GM12892 (cell line): ENCODE measurements around the gene ST3GAL6.

Experiments
- POLR2A ChIP-seq: IDR thresholded peaks from 2 replicates; pipeline ENCODE4 v1.6.1; 2011; ENCODE audit warnings: low read depth, low read length, control low read depth
- POLR2AphosphoS5 ChIP-seq: IDR thresholded peaks from 2 replicates; pipeline ENCODE4 v1.6.1; 2011; ENCODE audit warnings: low read depth, low read length, control low read depth
- TAF1 ChIP-seq: IDR thresholded peaks from 2 replicates; pipeline ENCODE4 v1.6.1; 2011; ENCODE audit warnings: low read depth, mild to moderate bottlenecking, control low read depth, low read length, borderline replicate concordance

DNA sequence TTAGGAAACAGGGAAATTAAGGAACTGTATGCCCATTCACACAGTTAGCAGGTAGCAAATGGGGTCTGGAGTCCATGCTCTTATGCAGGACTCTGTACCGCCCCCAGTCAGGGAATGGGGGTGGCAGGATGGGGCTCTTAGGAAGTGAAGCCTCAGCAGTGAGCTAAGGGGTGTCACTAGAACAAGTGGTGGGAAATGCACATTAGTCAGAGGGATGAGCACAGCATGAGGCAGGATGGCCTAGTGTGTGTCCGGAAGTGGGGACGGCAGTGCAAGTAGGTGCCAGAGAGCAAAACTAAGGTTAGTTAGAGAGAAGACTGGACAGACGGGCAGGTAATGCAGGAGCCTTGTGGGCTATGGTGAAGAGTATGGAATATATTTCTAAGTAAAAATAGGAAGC lies 60.7 kb downstream of the ST3GAL6 start:
- TF ChIP-seq POLR2A (no peak), POLR2AphosphoS5 (no peak), TAF1 (no peak)
